Activated CD4-positive, alpha-beta T cell treated with anti-CD3 and anti-CD28 coated beads, Interleukin-10, Interleukin-2, amounts not matched to agents 100 ng/mL and 50 ng/mL, durations not matched to agents 16 hours and 8 hours (primary cell): ENCODE results near the gene NKD1.

Experiments
- DNase-seq: peaks from one replicate; pipeline ENCODE4 v3.0.0-alpha.2; 2020

The NKD1 gene

GRCh38 chr16:50616883-50617645 is 68.9 kb downstream of the NKD1 start:
- no peak for DNase-seq

- no peak for DNase-seq
These were observed 69.5 kb downstream of the NKD1 start for GRCh38 chr16:50617646-50618184.

GRCh38 chr16:50618238-50618918 is 70.2 kb downstream of the NKD1 start:
- DNase-seq = no peak

- no peak for DNase-seq
These were observed 71.7 kb downstream of the NKD1 start for GRCh38 chr16:50619702-50620491.

GRCh38 chr16:50620646-50621451 is 72.7 kb downstream of the NKD1 start:
- DNase-seq = no peak

- no peak for DNase-seq
These were observed 73.2 kb downstream of the NKD1 start for GRCh38 chr16:50621452-50621792.

- DNase-seq = no peak
These were observed 73.8 kb downstream of the NKD1 start for GRCh38 chr16:50622029-50622428.

- no peak for DNase-seq
These were observed 74.6 kb downstream of the NKD1 start for GRCh38 chr16:50622643-50623369.

GRCh38 chr16:50624449-50624970 is 76.3 kb downstream of the NKD1 start:
- DNase-seq = no peak

GRCh38 chr16:50625374-50625773 is 77.2 kb downstream of the NKD1 start:
- no peak for DNase-seq

GRCh38 chr16:50626868-50627267 is 78.7 kb downstream of the NKD1 start:
- no peak for DNase-seq

- peak; percentile 14 for DNase-seq
These were observed 79.2 kb downstream of the NKD1 start for GRCh38 chr16:50627419-50627818.

GRCh38 chr16:50628156-50628802 is 80.1 kb downstream of the NKD1 start:
- no peak for DNase-seq

- no peak for DNase-seq
These were observed 81.1 kb downstream of the NKD1 start for GRCh38 chr16:50629334-50629733.

- no peak for DNase-seq
These were observed 82.3 kb downstream of the NKD1 start for GRCh38 chr16:50630394-50631020.

GRCh38 chr16:50631249-50631984 is 83.2 kb downstream of the NKD1 start:
- no peak for DNase-seq

- no peak for DNase-seq
These were observed 83.9 kb downstream of the NKD1 start for GRCh38 chr16:50631985-50632576.

- no peak for DNase-seq
These were observed 85.0 kb downstream of the NKD1 start for GRCh38 chr16:50632927-50633800.
